ENCODE results near the gene FAM3D. TPM values are rescaled to one million over a fixed set of nuclear protein-coding genes. Genes with fewer than 3 reads are reported as not detected.

The FAM3D gene
- total RNA-seq, 1 experiment from 2014 or later: 0.32 TPM

- Histone ChIP-seq H3K9me3 (ENCODE audit: control insufficient read depth in 1 of 2, insufficient read depth in 1 of 2, low read depth in 1 of 2, low read length in 2 of 2) (no peaks in the 10 kb centered on the region), H3K27ac (ENCODE audit: low read depth, low read length) (no peak overlapping the region), H4K20me1 (ENCODE audit: insufficient read depth) (no peaks in the 10 kb centered on the region), H3K4me1 (ENCODE audit: control insufficient read depth in 1 of 2, insufficient read depth in 2 of 2, low read length in 2 of 2) (no peaks in the 10 kb centered on the region; a peak in 1 of 4 replicates), H3K4me3 (replicated peaks in 1 of 2; ENCODE audit: low read depth in 1 of 2, low read length in 2 of 2) (no peak overlapping the region), H2AFZ (ENCODE audit: low read depth, low read length, poor library complexity, severe bottlenecking) (no peak overlapping the region), H3K36me3 (ENCODE audit: control insufficient read depth in 1 of 2, insufficient read depth in 2 of 2, low read length in 2 of 2) (no peaks in the 10 kb centered on the region), H3K4me2 (ENCODE audit: low read length) (no peak overlapping the region), H3K9ac (ENCODE audit: low read length) (no peak overlapping the region), H3K27me3 (ENCODE audit: insufficient read depth, low read length) (peaks cover 31% of the 10 kb centered on the region), H3K79me2 (ENCODE audit: insufficient read depth, low read length) (no peaks in the 10 kb centered on the region), H3K9me2 (ENCODE audit: insufficient read depth) (no peaks in the 10 kb centered on the region)
- no TSS peak for BruUV-seq (replicated peaks)
- no peak for ATAC-seq
- ChIA-PET CTCF (no interaction called here), POLR2A (no interaction called here), RAD21 (ENCODE audit: low non-redundant PET in 1 of 2, low total read pairs in 2 of 2, uncharacterized antibody in 2 of 2, unreplicated experiment in 2 of 2) (no interaction called here)
- no peak for DNase-seq (ENCODE audit: low read depth, low spot score)
- intact Hi-C loops (cut with micrococcal nuclease): no loop called here
- TF ChIP-seq FOSL1 (IDR thresholded peaks at IDR 0.05; ENCODE audit: low read depth) (no peak), POLR2AphosphoS5 (IDR thresholded peaks at IDR 0.05; ENCODE audit: low read depth, low read length) (no peak), CEBPB (IDR thresholded peaks at IDR 0.05; ENCODE audit: low read depth) (no peak), ZFX (IDR thresholded peaks at IDR 0.05) (no peak), SIN3A (IDR thresholded peaks at IDR 0.05; ENCODE audit: low read depth) (no peak), ATF3 (IDR thresholded peaks at IDR 0.05) (no peak), RAD21 (IDR thresholded peaks at IDR 0.05; ENCODE audit: low read depth) (no peak), JUND (IDR thresholded peaks at IDR 0.05) (no peak), ELF1 (IDR thresholded peaks at IDR 0.05; ENCODE audit: borderline replicate concordance, low read depth) (no peak), CBX3 (IDR thresholded peaks at IDR 0.05; ENCODE audit: low read depth) (no peak), SP1 (IDR thresholded peaks at IDR 0.05; ENCODE audit: low read depth) (no peak), EZH2 (IDR thresholded peaks at IDR 0.05) (no peak), EGR1 (IDR thresholded peaks at IDR 0.05; ENCODE audit: low read depth) (no peak), EZH2phosphoT487 (IDR thresholded peaks at IDR 0.05; ENCODE audit: borderline replicate concordance) (no peak), YY1 (IDR thresholded peaks at IDR 0.05; ENCODE audit: extremely low read depth, insufficient replicate concordance, low read depth, low read length) (no peak), POLR2A (IDR thresholded peaks at IDR 0.05; ENCODE audit: borderline replicate concordance, extremely low read depth, insufficient read depth, insufficient read length) (no peak), ZNF274 (IDR thresholded peaks at IDR 0.05; ENCODE audit: low read depth, low read length) (no peak), CTCF (IDR thresholded peaks at IDR 0.05 in 2 of 3, conservative IDR thresholded peaks at IDR 0.05 in 1 of 3; ENCODE audit: borderline replicate concordance in 1 of 3, insufficient read depth in 1 of 3, low read depth in 2 of 3, low read length in 2 of 3) (no peak), SRF (IDR thresholded peaks at IDR 0.05; ENCODE audit: low read depth) (no peak)
Observed at GRCh38 chr3:58607816-58608215, 58.8 kb downstream of the FAM3D start.
